ENCODE data around the gene BCO1.

Gene BCO1

DNA sequence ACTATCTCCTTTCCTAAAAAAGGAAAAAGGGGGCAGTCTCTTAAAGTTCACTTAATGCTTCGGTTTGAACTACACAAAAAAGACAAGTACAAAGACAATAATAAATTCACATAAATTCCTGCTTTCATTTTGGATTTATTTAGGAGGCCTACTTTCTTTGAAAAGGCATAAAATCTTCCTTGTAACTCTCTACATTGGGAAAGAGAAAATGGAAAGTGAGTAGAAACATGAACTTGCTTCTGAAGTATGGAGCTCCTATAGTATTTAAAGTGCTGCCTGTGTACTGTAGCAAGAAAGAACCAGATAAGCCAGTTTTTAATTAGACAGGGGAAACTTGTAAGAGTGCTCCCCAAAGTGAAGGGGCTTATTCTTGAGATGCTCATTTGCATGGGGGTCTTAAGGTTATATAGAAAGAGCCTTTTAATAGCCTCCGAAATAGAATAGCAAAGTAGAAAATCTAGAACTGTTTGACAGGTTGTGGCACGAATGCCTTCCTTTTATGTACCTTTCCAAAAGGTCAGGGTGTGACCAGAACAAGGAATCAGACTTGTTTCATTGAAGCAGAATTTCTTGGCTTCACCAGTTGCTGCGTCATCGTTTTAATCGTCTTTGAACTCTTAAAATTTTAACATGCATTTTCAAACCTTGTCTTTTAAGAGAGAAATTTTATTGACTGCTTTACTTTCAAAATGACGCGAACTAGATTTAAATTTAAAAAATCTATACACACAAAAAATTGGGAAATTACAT, 89.1 kb downstream of the BCO1 start:
- no peak overlapping the region for H2AFZ ChIP-seq (ENCODE audit: low read length)
- H3K36me3 ChIP-seq (ENCODE audit: insufficient read depth, low read length), result no peaks in the 10 kb centered on the region
- no peaks in the 10 kb centered on the region for H4K20me1 ChIP-seq (ENCODE audit: insufficient read depth, low read length)
- H3K9ac ChIP-seq (ENCODE audit: low read length), result no peak overlapping the region
- H3F3A ChIP-seq (ENCODE audit: insufficient read depth, low read length), result no peaks in the 10 kb centered on the region
- H3K27ac ChIP-seq (ENCODE audit: low read depth, low read length, poor library complexity, severe bottlenecking), result no peak overlapping the region
- H3K9me3 ChIP-seq (ENCODE audit: low read length), result no peaks in the 10 kb centered on the region
- TF ChIP-seq, protein P1, sequence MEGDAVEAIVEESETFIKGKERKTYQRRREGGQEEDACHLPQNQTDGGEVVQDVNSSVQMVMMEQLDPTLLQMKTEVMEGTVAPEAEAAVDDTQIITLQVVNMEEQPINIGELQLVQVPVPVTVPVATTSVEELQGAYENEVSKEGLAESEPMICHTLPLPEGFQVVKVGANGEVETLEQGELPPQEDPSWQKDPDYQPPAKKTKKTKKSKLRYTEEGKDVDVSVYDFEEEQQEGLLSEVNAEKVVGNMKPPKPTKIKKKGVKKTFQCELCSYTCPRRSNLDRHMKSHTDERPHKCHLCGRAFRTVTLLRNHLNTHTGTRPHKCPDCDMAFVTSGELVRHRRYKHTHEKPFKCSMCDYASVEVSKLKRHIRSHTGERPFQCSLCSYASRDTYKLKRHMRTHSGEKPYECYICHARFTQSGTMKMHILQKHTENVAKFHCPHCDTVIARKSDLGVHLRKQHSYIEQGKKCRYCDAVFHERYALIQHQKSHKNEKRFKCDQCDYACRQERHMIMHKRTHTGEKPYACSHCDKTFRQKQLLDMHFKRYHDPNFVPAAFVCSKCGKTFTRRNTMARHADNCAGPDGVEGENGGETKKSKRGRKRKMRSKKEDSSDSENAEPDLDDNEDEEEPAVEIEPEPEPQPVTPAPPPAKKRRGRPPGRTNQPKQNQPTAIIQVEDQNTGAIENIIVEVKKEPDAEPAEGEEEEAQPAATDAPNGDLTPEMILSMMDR (IDR thresholded peaks at IDR 0.05; ENCODE audit: low read length), result no peak
- TF ChIP-seq EZH2 (IDR thresholded peaks at IDR 0.05; ENCODE audit: borderline replicate concordance, low read length), result no peak
- no peak overlapping the region for H3K4me2 ChIP-seq (ENCODE audit: low read length)
- no peaks in the 10 kb centered on the region for H3K9me2 ChIP-seq (ENCODE audit: low read depth, low read length)
- H3K4me1 ChIP-seq (ENCODE audit: insufficient read depth, low read length, severe bottlenecking), result no peaks in the 10 kb centered on the region
- H3K27me3 ChIP-seq (ENCODE audit: insufficient read depth, low read length), result no peaks in the 10 kb centered on the region
- no peak overlapping the region for H3K4me3 ChIP-seq (ENCODE audit: low read depth, low read length, poor library complexity, severe bottlenecking)
- H3K79me2 ChIP-seq (ENCODE audit: insufficient read depth, low read length), result no peaks in the 10 kb centered on the region

DNA sequence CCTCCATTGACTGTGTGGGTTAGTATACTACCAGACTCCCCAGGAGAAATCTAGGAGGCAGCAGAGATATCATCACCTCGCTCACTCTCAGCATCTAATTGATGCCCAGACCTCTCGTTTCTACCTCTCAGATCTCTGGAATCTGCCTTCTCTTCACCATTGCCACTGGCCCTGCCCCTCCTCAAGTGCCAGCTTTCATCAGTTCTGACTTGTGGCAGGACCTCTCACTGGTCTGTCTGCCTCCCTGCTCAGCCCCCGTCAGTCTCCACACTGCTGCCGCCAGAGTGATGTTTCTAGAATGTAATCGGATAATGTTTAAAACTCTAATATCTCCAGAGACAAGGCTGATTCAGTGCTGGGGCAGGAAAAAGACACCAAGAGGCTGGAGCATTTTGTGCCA, 91.5 kb downstream of the BCO1 start:
- Histone ChIP-seq H3K4me2 (ENCODE audit: low read length) (no peak overlapping the region), H3K9ac (ENCODE audit: low read length) (no peak overlapping the region), H4K20me1 (ENCODE audit: insufficient read depth, low read length) (no peaks in the 10 kb centered on the region), H3K4me1 (ENCODE audit: insufficient read depth, low read length, severe bottlenecking) (no peaks in the 10 kb centered on the region), H3F3A (ENCODE audit: insufficient read depth, low read length) (no peaks in the 10 kb centered on the region), H3K36me3 (ENCODE audit: insufficient read depth, low read length) (no peaks in the 10 kb centered on the region), H3K9me3 (ENCODE audit: low read length) (no peaks in the 10 kb centered on the region), H3K79me2 (ENCODE audit: insufficient read depth, low read length) (no peaks in the 10 kb centered on the region), H3K4me3 (ENCODE audit: low read depth, low read length, poor library complexity, severe bottlenecking) (no peak overlapping the region), H3K9me2 (ENCODE audit: low read depth, low read length) (no peaks in the 10 kb centered on the region), H3K27me3 (ENCODE audit: insufficient read depth, low read length) (no peaks in the 10 kb centered on the region), H2AFZ (ENCODE audit: low read length) (no peak overlapping the region), H3K27ac (ENCODE audit: low read depth, low read length, poor library complexity, severe bottlenecking) (no peak overlapping the region)
- no peak for TF ChIP-seq EZH2 (IDR thresholded peaks at IDR 0.05; ENCODE audit: borderline replicate concordance, low read length)
- TF ChIP-seq, protein P1 (IDR thresholded peaks at IDR 0.05; ENCODE audit: low read length), result no peak

DNA sequence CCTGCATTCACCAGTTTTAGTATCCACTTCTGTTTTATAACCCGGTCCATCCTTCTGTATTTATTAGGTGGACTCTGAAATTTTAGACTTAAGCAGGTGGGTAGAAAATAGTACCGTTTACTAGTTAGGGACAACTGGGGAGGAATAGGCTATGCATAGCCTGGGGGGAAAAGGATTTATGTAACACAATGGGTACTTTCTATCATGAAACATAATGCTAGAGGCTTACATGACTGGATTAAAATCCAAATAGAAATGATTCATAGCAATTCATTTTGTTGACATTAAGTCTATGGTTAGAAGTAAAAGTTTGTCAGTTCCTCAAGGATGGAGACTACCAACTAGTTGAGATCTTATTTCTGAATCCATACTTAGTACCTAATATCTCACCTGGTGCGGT, 94.9 kb downstream of the BCO1 start:
- no peak for TF ChIP-seq EZH2 (IDR thresholded peaks at IDR 0.05; ENCODE audit: borderline replicate concordance, low read length)
- TF ChIP-seq, protein P1 (IDR thresholded peaks at IDR 0.05; ENCODE audit: low read length), result no peak
- Histone ChIP-seq H3F3A (ENCODE audit: insufficient read depth, low read length) (no peaks in the 10 kb centered on the region), H3K36me3 (ENCODE audit: insufficient read depth, low read length) (no peaks in the 10 kb centered on the region), H2AFZ (ENCODE audit: low read length) (no peak overlapping the region), H3K9ac (ENCODE audit: low read length) (no peak overlapping the region), H3K9me3 (ENCODE audit: low read length) (no peaks in the 10 kb centered on the region), H4K20me1 (ENCODE audit: insufficient read depth, low read length) (no peaks in the 10 kb centered on the region), H3K27me3 (ENCODE audit: insufficient read depth, low read length) (no peaks in the 10 kb centered on the region), H3K79me2 (ENCODE audit: insufficient read depth, low read length) (no peaks in the 10 kb centered on the region), H3K4me1 (ENCODE audit: insufficient read depth, low read length, severe bottlenecking) (no peaks in the 10 kb centered on the region), H3K4me2 (ENCODE audit: low read length) (no peak overlapping the region), H3K9me2 (ENCODE audit: low read depth, low read length) (no peaks in the 10 kb centered on the region), H3K27ac (ENCODE audit: low read depth, low read length, poor library complexity, severe bottlenecking) (no peak overlapping the region), H3K4me3 (ENCODE audit: low read depth, low read length, poor library complexity, severe bottlenecking) (no peak overlapping the region)
